ENCODE data around the gene OR4F15. TPM values are rescaled to one million over a fixed set of nuclear protein-coding genes. Genes with fewer than 3 reads are reported as not detected.

Gene OR4F15
- total RNA-seq, 6 experiments from 2014 or later = not detected

GRCh38 chr15:101803209-101803608 lies 8.8 kb upstream of the OR4F15 start, which contains the start of gene OR4F6:
TSS of gene OR4F6 (plus strand) at chr15:101803509. CDS start at chr15:101805720, 2,211 bp downstream.
- Histone ChIP-seq H3K4me1 (no peaks in the 10 kb centered on the region), H3K9me3 (no peaks in the 10 kb centered on the region), H3K27ac (no peak within 1 kb of the TSS), H3K27me3 (no peaks in the 10 kb centered on the region), H3K36me3 (no peaks in the 10 kb centered on the region), H3K4me3 (no peak within 1 kb of the TSS)
- intact Hi-C loops (cut with DNase I) = no loop called here
- whole genome bisulfite sequencing (ENCODE audit: insufficient coverage, low coverage, low lambda C conversion rate, missing lambda C conversion rate) = 82% methylated on average over 2 of the region's 2 CpGs
- DNase-seq = no peak
- TF ChIP-seq, protein P1, sequence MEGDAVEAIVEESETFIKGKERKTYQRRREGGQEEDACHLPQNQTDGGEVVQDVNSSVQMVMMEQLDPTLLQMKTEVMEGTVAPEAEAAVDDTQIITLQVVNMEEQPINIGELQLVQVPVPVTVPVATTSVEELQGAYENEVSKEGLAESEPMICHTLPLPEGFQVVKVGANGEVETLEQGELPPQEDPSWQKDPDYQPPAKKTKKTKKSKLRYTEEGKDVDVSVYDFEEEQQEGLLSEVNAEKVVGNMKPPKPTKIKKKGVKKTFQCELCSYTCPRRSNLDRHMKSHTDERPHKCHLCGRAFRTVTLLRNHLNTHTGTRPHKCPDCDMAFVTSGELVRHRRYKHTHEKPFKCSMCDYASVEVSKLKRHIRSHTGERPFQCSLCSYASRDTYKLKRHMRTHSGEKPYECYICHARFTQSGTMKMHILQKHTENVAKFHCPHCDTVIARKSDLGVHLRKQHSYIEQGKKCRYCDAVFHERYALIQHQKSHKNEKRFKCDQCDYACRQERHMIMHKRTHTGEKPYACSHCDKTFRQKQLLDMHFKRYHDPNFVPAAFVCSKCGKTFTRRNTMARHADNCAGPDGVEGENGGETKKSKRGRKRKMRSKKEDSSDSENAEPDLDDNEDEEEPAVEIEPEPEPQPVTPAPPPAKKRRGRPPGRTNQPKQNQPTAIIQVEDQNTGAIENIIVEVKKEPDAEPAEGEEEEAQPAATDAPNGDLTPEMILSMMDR (IDR thresholded peaks at IDR 0.05) = no peak
- ATAC-seq = no peak

DNA sequence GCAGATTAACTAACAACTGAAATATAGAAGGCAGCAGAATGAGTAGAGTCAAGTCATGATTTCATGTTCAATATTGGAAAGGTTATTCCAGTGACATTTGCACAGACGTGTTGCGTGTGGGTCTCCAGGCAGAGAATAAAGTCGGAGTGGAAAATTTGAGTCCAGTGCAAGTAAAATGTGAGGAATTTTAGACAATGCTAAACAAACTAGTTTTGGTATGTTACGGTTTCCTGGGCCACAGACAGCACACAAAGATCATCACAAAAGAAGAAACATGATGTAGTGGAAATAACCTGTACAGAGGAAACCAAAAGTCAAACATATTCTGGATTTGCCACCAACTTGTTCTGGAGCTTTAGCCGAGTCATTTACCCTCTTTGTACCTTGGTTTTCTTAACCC lies 8.3 kb upstream of the OR4F15 start:
- Histone ChIP-seq H3K36me3 (no peaks in the 10 kb centered on the region), H3K4me3 (no peak overlapping the region), H3K27ac (no peak overlapping the region), H3K4me1 (no peaks in the 10 kb centered on the region), H3K9me3 (no peaks in the 10 kb centered on the region), H3K27me3 (no peaks in the 10 kb centered on the region)
- ATAC-seq = no peak
- TF ChIP-seq, protein P1 (IDR thresholded peaks at IDR 0.05) = no peak
- TF ChIP-seq POLR2A (IDR thresholded peaks at IDR 0.05) = no peak
- intact Hi-C loops (cut with DNase I) = no loop called here
- no peak for DNase-seq
- WGBS (ENCODE audit: insufficient coverage, low coverage, low lambda C conversion rate, missing lambda C conversion rate) = 57% methylated on average over 5 of the region's 5 CpGs

GRCh38 chr15:101804375-101804774 lies 7.6 kb upstream of the OR4F15 start:
- intact Hi-C loops (cut with DNase I) = no loop called here
- TF ChIP-seq, protein P1 (IDR thresholded peaks at IDR 0.05) = no peak
- TF ChIP-seq POLR2A (IDR thresholded peaks at IDR 0.05) = no peak
- H3K27ac ChIP-seq = no peak overlapping the region

GRCh38 chr15:101804941-101805340 lies 7.1 kb upstream of the OR4F15 start:
- intact Hi-C loops (cut with DNase I) = no loop called here
- no peak for DNase-seq
- no peak overlapping the region for H3K27ac ChIP-seq
- H3K36me3 ChIP-seq = no peaks in the 10 kb centered on the region
- TF ChIP-seq, protein P1 (IDR thresholded peaks at IDR 0.05) = no peak
- no peak for TF ChIP-seq POLR2A (IDR thresholded peaks at IDR 0.05)
- ATAC-seq = no peak
- no peak overlapping the region for H3K4me3 ChIP-seq
- H3K9me3 ChIP-seq = no peaks in the 10 kb centered on the region
- H3K4me1 ChIP-seq = no peaks in the 10 kb centered on the region
- H3K27me3 ChIP-seq = no peaks in the 10 kb centered on the region

More at GRCh38 chr15:101804375-101804774, 7.6 kb upstream of the OR4F15 start:
- ATAC-seq = no peak
- H3K9me3 ChIP-seq = no peaks in the 10 kb centered on the region
- no peaks in the 10 kb centered on the region for H3K27me3 ChIP-seq
- no peak overlapping the region for H3K4me3 ChIP-seq
- no peaks in the 10 kb centered on the region for H3K4me1 ChIP-seq
- no peaks in the 10 kb centered on the region for H3K36me3 ChIP-seq
- no peak for DNase-seq

Data from right lobe of liver (tissue), 6 donors.